Measurements from ENCODE around the gene RNF4.

Gene RNF4

DNA sequence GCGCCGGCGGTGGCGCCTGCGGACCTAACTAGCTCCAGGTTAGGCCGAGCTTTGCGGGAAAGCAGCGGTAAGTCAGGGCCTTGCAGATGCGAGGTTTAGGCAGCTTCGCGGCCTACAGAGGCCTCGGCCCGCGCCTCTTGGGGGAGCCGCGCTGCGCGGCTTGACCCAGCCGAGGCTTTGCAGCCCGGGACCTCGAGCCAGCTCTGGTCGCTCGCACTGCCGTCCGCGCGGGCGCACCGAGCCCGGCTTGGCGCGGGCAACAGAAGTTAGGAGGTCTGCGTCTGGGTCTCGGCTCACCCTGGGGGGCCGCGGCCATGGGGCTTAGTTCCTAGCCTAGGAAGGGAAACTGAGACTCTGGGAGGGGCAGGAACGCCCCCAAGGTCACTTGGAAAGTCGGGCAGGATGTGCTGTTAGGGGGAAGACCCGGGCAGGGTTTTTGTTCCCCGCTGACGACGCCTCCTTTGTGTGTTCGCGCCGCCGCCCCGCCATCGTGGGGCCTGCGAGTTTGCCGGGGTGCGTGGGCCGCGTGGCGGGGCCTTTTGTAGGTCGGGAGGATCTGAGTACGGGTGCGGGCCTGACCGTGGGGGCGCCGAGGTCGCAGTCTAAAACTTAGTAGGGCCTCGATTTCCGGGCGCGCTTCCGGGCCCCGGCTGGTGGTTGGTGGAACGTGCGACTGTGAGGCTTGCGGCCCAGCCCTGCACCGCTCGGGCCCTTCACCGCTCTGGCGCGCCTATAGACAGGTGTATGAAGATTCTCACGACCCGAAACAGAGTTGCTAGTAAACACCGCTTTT, 482 bp downstream of the RNF4 start:
- peak; percentile 85 for DNase-seq (ENCODE audit: low read depth)
- TF ChIP-seq, protein P1, sequence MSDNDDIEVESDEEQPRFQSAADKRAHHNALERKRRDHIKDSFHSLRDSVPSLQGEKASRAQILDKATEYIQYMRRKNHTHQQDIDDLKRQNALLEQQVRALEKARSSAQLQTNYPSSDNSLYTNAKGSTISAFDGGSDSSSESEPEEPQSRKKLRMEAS (IDR thresholded peaks at IDR 0.05; ENCODE audit: low read depth, low read length) = peak; percentile 82
- TF ChIP-seq POLR2A (IDR thresholded peaks at IDR 0.05; ENCODE audit: extremely low read depth, insufficient read length) = no peak
- TF ChIP-seq MYC (IDR thresholded peaks at IDR 0.05; ENCODE audit: low read depth, low read length) = peak; percentile 93
- TF ChIP-seq, protein P2, sequence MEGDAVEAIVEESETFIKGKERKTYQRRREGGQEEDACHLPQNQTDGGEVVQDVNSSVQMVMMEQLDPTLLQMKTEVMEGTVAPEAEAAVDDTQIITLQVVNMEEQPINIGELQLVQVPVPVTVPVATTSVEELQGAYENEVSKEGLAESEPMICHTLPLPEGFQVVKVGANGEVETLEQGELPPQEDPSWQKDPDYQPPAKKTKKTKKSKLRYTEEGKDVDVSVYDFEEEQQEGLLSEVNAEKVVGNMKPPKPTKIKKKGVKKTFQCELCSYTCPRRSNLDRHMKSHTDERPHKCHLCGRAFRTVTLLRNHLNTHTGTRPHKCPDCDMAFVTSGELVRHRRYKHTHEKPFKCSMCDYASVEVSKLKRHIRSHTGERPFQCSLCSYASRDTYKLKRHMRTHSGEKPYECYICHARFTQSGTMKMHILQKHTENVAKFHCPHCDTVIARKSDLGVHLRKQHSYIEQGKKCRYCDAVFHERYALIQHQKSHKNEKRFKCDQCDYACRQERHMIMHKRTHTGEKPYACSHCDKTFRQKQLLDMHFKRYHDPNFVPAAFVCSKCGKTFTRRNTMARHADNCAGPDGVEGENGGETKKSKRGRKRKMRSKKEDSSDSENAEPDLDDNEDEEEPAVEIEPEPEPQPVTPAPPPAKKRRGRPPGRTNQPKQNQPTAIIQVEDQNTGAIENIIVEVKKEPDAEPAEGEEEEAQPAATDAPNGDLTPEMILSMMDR (IDR thresholded peaks at IDR 0.05; ENCODE audit: low read depth, low read length) = no peak
- peak overlapping the region; percentile 81 for H3K4me3 ChIP-seq (ENCODE audit: low read depth, low read length)

DNA sequence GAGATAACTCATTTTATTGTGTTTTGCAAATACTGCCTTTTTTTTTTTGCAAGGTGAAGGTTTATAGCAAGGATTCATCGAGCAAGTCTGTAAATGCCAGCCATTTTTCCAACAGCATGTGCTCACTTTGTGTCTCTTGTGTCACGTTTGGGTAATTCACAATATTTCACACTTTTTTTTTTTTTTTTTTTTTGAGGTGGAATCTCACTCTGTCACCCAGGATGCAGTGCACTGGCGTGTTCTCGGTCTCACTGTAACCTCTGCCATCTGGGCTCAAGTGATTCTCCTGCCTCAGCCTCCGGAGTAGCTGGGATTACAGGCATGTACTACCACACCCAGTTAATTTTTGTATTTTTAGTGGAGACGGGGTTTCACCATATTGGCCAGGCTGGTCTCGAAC, 1.9 kb downstream of the RNF4 start:
- no peak for DNase-seq (ENCODE audit: low read depth)
- TF ChIP-seq, protein P1 (IDR thresholded peaks at IDR 0.05; ENCODE audit: low read depth, low read length) = no peak
- TF ChIP-seq, protein P2 (IDR thresholded peaks at IDR 0.05; ENCODE audit: low read depth, low read length) = no peak
- no peak for TF ChIP-seq MYC (IDR thresholded peaks at IDR 0.05; ENCODE audit: low read depth, low read length)
- TF ChIP-seq POLR2A (IDR thresholded peaks at IDR 0.05; ENCODE audit: extremely low read depth, insufficient read length) = no peak
- H3K4me3 ChIP-seq (ENCODE audit: low read depth, low read length) = peak overlapping the region; percentile 81

DNA sequence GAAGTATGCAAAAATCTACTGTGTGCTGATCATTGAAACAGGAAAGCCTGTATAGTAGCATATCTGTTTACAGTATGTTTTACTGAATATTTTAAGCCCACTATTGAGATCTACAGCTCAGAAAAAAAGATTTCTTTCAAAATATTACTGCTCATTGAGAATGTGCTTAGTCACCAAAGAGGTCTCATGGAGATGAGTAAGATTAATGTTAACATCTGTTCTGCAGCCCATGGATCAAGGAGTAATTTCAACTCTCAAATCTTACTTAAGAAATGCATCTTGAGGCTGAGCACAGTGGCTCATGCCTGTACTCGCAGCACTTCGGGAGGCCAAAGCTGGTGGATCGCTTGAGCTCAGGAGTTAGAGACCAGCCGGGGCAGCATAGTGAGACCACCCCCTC, 3.3 kb downstream of the RNF4 start:
- DNase-seq (ENCODE audit: low read depth) = no peak
- TF ChIP-seq MYC (IDR thresholded peaks at IDR 0.05; ENCODE audit: low read depth, low read length) = no peak
- TF ChIP-seq, protein P1 (IDR thresholded peaks at IDR 0.05; ENCODE audit: low read depth, low read length) = no peak
- TF ChIP-seq POLR2A (IDR thresholded peaks at IDR 0.05; ENCODE audit: extremely low read depth, insufficient read length) = no peak
- TF ChIP-seq, protein P2 (IDR thresholded peaks at IDR 0.05; ENCODE audit: low read depth, low read length) = no peak
- peak overlapping the region; percentile 81 for H3K4me3 ChIP-seq (ENCODE audit: low read depth, low read length)

DNA sequence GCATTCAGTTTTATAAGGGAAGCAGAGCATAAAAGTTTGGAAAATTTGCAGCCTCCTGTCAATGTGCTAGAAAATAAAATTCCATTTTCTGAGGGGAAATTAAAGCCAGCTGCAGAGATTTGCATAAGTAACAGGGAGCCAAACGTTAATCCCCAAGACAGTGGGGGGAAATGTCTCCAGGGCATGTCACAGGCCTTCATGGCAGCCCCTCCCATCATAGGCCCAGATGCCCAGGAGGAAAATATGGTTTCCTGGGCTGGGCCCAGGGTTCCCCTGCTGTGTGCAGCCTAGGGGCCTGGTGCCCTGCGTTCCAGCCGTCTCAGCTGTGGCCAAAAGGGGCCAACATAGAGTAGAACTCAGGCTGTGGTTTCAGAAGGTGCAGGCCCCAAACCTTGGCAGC, 9.3 kb downstream of the RNF4 start:
- DNase-seq (ENCODE audit: low read depth) = no peak
- TF ChIP-seq, protein P2 (IDR thresholded peaks at IDR 0.05; ENCODE audit: low read depth, low read length) = no peak
- TF ChIP-seq MYC (IDR thresholded peaks at IDR 0.05; ENCODE audit: low read depth, low read length) = no peak
- TF ChIP-seq POLR2A (IDR thresholded peaks at IDR 0.05; ENCODE audit: extremely low read depth, insufficient read length) = no peak
- TF ChIP-seq, protein P1 (IDR thresholded peaks at IDR 0.05; ENCODE audit: low read depth, low read length) = no peak
- H3K4me3 ChIP-seq (ENCODE audit: low read depth, low read length) = no peak overlapping the region

DNA sequence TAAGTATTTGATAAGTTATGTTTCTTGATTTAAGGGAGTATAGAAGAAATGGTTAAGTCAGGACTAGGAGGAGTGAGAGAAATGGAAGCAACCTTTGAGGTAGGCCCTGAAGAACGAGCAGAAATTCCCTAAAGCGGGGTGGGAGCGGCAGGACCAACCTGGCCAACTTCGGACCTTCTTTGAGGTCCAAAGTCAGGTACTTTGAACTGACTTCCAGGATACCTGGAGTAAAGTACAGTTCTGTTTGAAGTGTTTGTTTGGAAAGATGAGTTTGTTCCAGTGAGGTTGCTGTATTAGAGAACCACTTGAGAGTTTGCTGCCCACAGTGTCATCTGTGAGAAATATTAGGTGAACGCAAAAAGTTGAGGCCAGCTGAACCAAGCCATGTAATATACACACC, 11.7 kb downstream of the RNF4 start:
- TF ChIP-seq POLR2A (IDR thresholded peaks at IDR 0.05; ENCODE audit: extremely low read depth, insufficient read length) (no peak), MYC (IDR thresholded peaks at IDR 0.05; ENCODE audit: low read depth, low read length) (no peak)
- TF ChIP-seq, protein P2 (IDR thresholded peaks at IDR 0.05; ENCODE audit: low read depth, low read length) = no peak
- TF ChIP-seq, protein P1 (IDR thresholded peaks at IDR 0.05; ENCODE audit: low read depth, low read length) = no peak
- H3K4me3 ChIP-seq (ENCODE audit: low read depth, low read length) = no peak overlapping the region
- no peak for DNase-seq (ENCODE audit: low read depth)
